Umbilical cord (tissue), 2 donors: ENCODE measurements around the gene CIB2. TPM values are rescaled to one million over a fixed set of nuclear protein-coding genes. Genes with fewer than 3 reads are reported as not detected.
"Not testable (repeated sequence)": the region's sequence is repeated elsewhere in the genome, so short reads cannot be mapped to it uniquely, and the experiment has no call there.

Experiments used
- DNase-seq: peaks from one replicate; pipeline ENCODE4 v3.0.0-alpha.2; 2015; ENCODE audit warnings: low spot score
- total RNA-seq: library from RNA; depleted of rRNA; stranded (reverse); fragments of >200 nt; gene quantifications from one replicate; pipeline ENCODE4 v1.2.3, GENCODE V29; 2014; ENCODE audit warnings: low replicate concordance; ENCODE audit not compliant: insufficient read depth

Gene CIB2
- total RNA-seq, result 8.4 TPM

DNA sequence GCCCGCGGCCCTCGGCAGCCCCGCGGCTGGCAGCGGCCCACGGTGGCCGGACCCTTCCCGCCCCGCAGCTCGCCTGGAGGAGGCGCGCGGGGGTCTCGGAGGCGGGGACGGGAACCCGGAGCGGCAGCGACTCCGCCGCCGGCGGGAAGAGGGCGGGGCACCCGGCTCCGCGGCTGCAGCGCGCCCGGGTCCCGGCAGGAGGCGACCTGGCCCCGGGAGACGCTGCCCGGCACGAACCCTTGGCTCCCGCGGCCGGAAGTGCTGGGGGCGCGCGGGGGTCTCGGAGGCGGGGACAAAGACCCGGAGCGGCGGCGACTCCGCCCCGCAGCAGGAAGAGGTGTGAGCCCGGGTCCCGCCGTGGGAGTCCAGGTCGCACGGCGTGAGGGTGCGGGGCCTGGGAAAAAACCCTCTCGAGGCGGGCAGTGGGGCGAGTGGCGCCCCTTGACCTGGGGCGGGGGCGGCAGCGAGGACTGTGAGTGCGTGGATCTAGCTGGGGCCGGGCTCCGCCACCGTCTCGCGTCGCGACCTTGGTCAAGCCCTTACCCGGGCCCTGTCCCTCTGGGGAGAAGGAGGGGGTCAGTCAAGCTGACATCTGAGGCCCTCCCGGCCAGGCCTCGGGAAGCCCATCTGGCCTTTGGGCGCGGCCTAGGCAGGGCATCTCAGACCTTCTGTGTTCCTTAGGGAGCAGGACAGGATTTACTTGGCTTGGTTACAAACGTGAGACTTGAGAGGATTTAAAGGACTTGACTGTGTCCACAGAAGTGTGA, at the start of gene CIB2:
CIB2 (minus strand) TSS at position 151 of the 767 bp plus-strand sequence. CDS start 230 bp downstream, outside the sequence.
- peak; percentile 79 for DNase-seq

DNA sequence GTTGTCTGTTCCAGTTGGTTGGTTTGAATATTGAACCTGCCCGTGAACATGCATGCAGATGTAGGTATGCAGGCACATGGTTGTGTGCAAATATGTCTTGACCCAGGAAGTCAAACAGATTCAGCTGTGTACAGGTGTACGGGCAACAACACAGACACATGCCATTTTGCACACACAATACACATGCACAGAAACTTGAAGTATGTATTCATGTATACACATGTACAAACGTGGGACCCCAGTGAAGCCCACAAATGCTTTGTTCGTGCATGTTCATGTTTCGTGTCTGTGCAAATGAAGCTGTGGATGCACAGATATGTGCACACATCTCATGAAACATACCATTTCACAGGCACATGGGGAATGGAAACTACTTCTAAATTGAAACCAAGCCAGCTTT, 48.7 kb upstream of the CIB2 start:
- DNase-seq, result no peak

DNA sequence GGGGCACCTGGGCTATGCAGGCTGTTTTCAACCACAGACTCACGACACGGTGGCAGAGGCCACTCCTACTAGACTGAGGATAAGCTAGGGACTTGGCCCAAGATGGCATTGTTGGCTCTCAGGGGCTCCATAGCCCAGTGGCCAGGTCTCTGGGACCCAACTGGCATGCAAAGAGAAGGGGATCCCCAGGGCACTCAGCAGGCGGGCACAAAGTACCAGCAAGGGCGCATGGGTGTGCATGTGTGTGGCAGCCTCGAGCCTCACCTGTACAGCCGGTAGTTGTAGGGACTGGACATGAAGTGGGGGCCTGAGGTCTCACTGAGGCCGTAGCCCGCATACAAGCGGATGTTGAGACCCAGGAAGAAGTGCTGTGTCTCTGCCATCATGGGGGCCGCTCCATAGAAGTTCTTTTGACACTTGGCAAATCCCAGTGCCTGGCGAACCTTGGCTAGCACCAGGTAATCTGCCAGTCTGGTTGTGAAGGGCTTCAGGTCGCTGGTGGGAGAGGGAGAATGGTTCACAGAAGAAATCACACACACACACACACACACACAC, 48.1 kb upstream of the CIB2 start:
- no peak for DNase-seq

DNA sequence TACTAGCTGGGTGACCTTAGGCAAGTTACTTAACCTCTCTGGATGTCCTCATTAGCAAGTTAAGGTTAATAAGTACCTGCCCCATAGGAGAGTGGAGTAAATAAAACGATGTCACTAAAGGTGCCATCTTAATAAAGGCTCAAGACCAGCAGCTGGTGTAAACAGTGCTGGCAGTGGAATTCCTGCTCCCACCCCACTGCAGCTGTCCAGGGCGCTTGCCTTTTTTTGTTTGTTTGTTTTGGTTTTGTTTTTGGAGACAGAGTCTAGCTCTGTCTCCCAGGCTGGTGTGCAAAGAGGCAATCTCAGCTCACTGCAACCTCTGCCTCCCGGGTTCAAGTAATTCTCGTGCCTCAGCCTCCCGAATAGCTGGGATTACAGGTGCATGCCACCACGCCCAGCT, 46.8 kb upstream of the CIB2 start:
- no peak for DNase-seq

DNA sequence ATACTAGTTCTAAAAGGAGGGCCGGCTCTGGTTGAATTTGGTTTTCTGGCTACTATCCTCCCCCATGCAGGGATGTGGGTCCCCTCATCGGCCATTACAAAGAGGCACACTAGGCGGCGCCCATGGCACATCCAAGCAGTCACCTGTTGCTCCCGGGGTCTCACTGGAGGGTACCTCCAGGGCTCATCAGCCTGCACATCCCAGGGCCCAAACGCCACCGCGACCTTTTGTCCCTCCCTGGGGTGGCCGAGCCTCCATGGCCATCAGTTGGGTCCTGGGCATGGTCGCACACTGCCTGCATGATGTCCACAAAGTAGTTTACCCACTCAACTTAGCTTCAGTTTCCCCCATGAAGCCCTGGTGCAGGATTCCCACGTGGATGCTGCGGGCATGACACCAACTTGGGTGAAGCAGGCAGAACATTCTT, 46.2 kb upstream of the CIB2 start:
- DNase-seq, result peak; percentile 17

DNA sequence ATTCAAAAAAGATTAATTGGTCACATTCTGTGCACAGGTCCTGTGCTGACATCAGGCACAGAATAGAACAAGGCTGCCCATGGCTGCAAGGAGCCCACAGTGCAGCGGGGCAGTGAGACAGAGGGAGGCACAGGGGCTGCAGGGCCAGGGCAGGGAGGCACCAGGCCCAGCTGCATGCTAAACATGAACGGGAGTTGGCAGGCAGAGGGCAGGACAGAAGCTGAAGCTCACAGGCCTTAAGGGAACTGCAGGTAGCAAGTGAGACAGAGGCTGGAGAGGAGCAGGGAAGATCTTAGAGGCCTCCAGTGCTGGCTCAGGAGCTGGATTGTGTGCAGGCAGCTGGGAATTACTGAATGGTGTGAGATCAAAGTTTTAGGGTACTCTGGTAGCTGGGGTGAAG, 44.1 kb upstream of the CIB2 start:
- no peak for DNase-seq

DNA sequence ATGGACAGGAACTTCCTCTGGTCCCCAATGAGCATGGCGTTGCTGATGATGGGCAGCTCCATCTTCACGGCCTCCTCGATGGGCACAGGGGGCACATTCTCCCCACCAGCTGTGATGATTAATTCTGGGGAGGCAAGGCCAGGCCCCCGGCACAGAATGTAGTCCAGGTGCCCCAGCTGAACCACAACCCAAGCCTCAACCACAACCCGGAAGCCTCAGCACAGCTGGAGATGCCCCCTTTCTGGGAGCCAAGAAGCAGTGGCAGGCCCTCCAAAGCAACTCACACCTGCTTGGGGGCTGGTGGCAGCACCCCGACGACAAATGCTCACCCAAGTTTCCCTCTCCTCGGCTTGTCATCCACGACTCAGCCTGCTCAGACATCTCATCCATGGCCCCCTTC, 43.2 kb upstream of the CIB2 start:
- DNase-seq, result no peak

DNA sequence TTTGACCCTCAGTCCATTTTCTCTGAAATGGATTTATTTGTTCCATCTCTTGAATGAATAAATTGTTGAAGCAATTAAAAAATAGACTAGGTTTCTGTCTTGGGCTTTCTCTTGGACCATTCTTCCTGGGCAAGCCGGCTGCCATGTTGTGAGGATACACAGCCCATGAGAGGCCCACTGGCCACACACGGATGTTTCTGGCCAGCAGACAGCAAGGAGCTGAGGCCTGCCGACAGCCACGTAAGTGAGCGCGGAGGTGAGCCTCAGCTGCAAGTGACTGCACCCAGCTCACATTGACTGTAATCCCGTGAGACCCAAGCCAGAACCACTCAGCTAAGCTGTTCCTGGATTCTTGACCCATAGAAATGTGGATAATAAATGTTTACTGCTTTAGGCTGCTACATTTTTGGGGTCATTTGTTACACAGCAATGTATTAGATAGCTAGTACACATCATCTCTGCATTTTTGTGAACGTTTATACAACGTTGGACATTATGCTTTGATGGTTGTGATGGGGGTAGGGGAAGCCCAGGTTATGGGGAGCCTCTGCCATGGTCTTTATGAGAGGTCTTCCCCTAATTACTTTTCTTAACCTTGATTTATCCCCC, 40.7 kb upstream of the CIB2 start:
- DNase-seq, result no peak

DNA sequence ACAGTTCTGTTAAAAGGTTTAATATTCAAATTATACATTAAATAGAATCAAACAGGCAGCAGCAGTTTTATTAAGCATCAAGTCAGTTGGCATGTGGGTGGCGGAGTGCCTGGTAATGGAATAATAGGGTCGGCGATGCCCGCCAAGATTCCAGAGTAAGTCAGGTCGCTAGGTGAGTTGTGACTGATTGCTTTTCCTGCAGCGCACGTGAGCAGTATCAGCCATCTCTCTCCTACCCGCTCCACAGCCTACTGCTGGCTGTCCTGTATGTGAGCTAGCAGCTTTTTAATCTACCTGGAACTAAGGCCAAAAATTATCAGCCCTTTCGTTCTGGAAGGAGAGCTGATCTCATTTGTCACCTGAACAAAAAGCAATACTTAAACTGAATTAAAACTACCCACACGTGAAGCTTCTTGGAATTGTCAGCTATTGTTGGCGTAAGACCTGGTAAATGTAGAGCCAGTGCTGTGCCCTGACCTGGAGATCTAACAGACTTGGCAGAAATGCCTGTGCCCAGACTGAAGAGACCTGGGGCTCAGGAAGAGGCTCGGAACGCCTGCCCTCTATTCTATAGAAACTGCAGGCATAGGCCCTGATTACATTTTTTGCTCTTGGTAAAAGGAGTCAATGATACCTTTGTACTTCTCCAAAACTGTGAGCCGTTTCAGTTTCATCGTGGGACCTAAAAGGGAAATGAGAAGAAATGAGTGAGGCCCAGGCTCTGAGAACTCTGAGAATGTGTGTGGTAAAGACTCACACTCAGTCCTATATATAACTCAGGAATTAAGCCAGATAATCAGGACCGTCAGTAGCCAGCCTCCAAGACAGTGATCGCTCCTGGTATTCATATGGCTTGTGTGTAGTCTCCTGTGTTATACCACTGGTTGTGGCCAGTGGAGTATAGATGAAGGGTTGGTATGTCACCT, 39.9 kb upstream of the CIB2 start:
- DNase-seq, result peak; percentile 12

DNA sequence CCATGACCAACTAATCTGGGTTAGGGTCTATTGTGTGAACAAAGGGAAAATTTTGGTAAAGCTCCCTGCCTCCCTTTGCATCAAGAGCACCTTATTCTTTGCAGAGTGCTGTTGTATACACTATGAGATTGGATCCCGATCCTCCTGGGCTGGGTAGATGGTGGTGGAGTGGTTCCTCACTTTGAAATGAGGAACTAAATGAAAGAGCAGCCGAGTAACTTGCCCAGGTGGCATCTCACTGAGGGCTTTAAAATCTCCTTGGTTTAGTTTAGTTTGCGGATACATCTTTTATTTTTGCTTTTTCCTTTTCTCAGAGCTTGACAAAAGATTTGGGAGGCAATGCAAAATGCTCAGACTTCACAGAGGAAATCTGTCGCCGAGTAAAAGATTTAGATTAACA, 37.4 kb upstream of the CIB2 start:
- DNase-seq, result no peak

DNA sequence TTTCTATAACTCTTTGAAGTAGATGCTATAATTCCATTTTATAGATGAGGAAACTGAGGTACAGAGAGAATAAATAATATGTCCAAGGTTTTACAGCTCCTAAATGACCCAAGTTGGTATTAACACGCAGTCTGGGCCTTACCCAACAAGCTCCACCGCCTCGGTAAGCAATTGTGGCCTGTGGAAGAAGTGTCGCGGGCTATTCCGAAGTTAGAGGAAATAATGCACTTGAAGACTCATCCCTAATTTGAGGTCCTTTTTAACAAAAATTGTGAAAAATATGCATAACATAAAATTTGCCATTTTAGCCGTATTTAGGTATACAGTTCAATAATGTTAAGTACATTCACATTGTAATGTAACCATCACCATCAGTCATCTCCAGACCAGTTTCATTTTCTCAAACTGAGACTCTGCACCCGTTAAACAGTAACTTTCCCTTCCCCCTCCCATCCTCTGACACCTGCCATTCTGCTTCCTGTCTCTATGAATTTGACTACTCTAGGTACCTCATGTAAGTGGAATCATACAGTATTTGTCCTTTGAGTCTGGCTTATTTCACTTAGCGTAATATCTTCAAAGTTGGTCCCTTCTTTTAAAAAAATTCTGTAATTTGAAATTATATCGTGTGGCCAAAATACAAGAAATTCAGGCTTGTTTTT, 36.1 kb upstream of the CIB2 start:
- no peak for DNase-seq

DNA sequence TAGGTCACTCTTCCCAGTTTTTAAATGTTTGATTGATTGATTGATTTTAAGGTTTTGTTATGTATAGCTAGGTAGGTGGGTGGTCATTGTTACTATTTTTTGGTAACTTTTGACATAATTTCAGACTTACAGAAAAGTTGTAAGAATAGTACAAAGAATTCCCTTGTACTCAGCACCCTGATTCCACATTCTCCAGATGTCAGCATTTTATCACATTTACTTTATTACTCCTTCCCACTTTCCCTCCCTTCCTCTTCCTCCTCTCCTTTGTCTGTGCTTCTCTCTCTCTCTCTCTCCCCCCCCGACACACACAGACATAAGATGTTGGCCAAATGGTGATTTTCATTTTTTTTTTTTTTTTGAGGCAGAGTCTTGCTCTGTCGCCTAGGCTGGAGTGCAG, 32.8 kb upstream of the CIB2 start:
- DNase-seq, result no peak

DNA sequence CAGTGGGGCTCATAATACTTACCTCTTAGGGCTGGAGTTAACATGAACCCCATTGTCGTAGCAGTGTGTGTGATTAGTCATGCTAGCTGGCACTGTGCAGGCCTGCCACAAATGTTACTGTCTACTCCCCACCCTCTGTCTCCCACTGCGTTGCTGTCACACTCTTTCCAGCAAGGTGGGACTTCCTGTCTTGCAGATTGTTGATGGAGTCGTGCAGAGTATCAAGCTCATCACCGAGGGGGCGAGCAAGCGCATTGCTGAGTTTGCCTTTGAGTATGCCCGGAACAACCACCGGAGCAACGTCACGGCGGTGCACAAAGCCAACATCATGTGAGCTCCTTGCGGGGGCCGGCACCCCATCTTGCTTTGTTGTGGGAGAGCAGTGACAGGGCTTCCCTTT, 30.8 kb upstream of the CIB2 start:
- no peak for DNase-seq

DNA sequence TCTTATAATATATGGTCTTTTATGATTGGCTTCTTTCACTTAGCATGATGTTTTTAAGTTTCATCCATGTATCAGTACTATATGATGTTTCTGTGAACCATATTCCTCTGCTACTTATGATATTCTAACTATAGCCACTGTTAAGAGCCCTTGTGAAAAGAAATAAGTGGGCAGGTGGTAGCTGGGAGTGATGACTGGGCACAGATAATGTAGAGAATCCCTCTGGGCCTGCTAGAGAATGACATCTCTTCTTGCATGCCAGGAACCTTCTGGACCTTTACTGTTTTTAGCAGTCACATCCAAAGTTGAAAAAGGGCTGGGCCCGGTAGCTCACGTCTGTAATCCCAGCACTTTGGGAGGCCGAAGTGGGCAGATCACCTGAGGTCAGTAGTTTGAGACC, 28.1 kb upstream of the CIB2 start:
- DNase-seq, result no peak

DNA sequence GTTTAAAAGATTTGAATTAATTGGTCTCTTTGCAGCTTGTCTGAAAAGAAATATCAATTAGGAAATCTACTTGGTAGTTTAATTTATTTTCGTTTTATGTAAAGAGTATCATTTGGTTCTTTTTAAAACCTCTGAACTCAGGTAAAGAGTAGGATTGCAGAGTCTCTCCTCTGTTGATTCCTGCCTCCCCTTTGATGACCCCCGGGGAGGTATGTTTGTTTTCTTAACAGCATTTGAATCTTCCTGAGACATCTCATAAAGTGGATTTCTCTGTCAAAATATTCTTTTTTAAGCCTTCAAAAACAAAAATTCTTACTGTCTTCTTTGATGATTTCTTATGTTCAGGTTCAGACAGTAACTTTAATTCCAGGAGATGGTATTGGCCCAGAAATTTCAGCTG, 26.0 kb upstream of the CIB2 start:
- DNase-seq, result no peak

DNA sequence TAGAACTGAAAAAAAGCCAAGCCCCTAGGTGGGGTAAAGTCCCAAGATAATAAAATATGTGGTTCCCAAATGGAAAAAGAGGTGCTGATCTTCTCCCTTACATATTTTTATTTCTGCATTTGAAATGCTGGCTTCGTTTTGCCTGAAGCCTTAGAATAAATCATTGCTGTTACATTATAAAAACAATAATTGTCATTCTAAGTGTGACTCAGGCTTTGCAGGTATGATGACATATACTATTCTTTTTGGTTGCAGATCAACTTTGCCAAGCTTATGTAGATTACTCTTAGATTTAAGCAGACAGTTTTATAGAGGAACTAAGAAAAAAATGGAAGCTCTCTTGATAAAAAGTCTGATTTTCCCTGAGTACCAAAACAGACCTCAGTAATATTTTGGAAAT, 25.4 kb upstream of the CIB2 start:
- peak; percentile 33 for DNase-seq

DNA sequence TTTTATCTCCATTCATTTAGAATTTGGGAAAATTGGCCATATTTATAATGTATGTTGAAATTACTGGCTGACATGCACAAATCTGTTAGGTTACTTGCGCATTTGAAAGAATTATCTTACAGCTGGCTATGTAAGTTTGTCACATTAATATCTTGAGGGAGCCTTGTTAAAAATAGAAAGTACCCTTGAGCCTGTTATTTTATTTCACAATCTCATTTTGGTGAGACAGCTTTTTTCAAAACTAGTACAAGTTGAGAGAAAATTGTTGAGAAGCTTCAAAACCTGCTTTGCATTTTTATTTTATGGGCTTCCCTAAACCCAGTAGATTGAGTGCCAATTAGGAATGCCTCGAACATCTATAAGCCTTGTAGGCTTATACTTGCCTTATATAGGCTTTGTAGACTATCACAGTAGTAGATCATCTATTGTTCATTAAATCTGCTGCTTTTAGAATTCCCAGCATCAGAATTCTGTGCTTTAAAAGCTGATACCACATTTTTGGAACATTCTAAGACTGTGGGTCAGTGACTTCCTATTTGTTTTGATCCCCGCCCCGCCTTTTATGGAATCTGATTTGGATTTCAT, 24.2 kb upstream of the CIB2 start:
- DNase-seq, result peak; percentile 70

DNA sequence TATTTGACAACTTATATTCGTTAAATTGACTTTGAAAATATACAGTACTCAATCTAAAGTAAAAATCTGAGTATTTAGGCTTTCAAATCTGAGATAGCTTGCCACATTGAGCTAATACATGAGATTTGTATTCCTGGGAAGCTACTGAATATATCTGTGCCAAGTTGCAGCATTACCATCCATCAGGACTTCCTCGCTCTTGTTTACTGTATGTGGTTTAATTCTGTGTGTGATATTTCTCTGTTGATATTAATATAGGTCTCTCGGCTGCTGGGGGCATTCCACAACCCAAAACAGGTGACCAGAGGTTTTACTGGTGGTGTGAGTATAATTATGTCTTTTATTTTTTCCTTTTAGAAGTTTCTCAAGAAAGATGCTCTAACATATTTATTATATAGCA, 23.7 kb upstream of the CIB2 start:
- DNase-seq, result no peak

DNA sequence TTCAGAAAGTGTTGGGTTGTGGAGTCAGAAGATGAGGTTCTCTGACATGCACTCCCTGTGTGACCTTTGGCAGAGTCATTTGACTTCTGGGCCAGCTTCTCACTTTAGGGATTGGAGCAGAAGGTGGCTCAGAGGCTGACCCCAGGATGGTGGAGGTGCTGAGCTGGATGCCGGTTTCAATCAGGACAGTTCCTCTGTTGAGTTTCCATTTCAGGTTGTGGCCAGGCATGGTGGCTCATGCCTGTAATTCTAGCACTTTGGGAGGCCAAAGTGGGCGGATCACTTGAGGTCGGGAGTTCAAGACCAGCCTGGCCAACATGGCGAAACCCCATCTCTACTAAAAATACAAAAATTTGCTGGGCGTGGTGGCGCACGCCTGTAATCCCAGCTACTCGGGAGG, 19.8 kb upstream of the CIB2 start:
- not testable (repeated sequence) for DNase-seq

DNA sequence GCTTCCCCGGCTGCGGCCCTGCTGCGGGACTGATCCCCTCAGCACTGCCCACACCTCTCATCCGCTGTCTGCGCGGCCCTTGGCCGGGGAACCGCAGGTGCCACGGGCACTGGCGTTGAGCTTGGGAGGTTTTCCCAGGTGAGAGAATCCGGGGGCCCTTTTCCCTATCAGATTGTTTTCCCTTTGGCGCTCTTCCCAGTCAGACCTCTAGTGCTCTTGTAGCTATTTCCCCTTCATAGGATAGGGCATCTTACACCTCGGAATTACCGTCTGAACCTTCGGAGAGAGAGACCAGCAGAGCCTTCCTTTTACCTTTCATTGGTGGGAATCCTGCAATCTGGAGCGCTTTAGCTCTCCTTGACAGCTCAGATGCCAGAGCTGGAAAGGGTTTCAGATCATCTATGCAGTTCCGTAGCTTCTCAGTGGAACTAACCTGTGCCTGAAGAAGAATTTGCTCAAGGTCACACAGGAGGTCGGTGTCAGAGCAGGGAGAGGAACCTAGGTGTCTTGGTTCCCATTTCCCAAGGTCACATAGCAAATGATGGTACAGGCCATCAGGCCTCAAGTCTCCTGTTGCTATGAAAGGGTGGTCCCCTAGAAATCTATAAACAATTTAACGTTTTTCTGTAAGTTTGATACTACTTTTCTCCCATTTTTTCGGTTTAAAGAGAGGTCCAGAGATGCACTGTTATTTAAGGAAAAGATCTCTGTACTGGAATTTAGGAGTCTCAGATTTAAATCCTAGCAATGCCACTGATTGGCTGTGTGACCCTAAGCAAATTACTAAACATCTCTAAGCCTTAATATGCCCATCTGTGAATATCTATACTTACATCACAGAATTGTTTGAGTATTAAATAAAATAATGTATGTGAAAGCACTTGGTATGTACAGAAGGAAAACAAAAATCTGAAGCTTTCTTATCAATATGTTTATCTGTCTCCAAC, 18.8 kb upstream of the CIB2 start:
- peak; percentile 16 for DNase-seq
